Chondrocyte (in vitro differentiated cells): ENCODE measurements around the gene LTB4R2. TPM values are rescaled to one million over a fixed set of nuclear protein-coding genes. Genes with fewer than 3 reads are reported as not detected.

ENCODE experiments used
- DNase-seq: peaks from one replicate; pipeline ENCODE4 v3.0.0; 2021; ENCODE audit warnings: mixed read lengths, low spot score
- H3K27ac Mint-ChIP-seq: one replicate; pipeline ENCODE4 v1.8.0; 2021; ENCODE audit warnings: mild to moderate bottlenecking, moderate library complexity, mixed read lengths; ENCODE audit not compliant: unreplicated experiment
- H3K27me3 Mint-ChIP-seq: 2 replicates; pipeline ENCODE4 v1.8.0; 2021; ENCODE audit warnings: low read depth, mixed read lengths
- H3K36me3 Mint-ChIP-seq: 2 replicates; pipeline ENCODE4 v1.8.0; 2021; ENCODE audit warnings: low read depth, mixed read lengths
- H3K4me1 Mint-ChIP-seq: 2 replicates; pipeline ENCODE4 v1.8.0; 2021; ENCODE audit warnings: low read depth, mild to moderate bottlenecking, mixed read lengths
- H3K4me3 Mint-ChIP-seq: one replicate; pipeline ENCODE4 v1.8.0; 2021; ENCODE audit warnings: mild to moderate bottlenecking, moderate library complexity, mixed read lengths; ENCODE audit not compliant: unreplicated experiment
- H3K9me3 Mint-ChIP-seq: 2 replicates; pipeline ENCODE4 v1.8.0; 2021; ENCODE audit warnings: low read depth, mixed read lengths
- CTCF ChIP-seq: fragments of 200-600 bp; sonication (generic); IDR thresholded peaks from 2 replicates; pipeline ENCODE4 v1.5.0; 2021; ENCODE audit warnings: antibody characterized with exemption, mild to moderate bottlenecking, moderate library complexity
- total RNA-seq: library from RNA; stranded (reverse); gene quantifications from 3 replicates; pipeline ENCODE4 v1.2.1, GENCODE V29; 2021

The LTB4R2 gene
- total RNA-seq, 1 donor from 2014 or later: 9.1 TPM

DNA sequence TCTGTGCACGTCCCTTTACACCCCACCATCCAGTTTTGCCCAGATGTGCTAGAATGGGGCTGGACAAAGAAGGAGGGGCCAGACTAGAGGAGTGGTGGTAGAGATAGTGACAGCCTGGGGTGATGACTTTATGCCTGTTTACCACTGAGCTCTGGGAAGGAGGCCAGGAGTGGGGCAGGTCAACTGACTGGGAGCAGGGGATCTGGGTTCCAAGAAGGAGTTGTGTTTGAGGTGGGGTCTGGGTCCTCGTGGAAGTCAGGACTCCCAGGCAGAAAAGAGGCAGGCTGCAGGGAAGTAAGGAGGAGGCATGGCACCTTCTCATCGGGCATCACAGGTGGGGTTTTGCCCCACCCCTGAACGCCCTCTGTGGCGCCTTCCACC, 315 bp downstream of the LTB4R2 start:
- Mint-ChIP-seq H3K9me3 (no peaks in the 10 kb centered on the region), H3K4me3 (no peak overlapping the region), H3K27me3 (no peaks in the 10 kb centered on the region), H3K27ac (no peak overlapping the region), H3K36me3 (peaks cover 12% of the 10 kb centered on the region), H3K4me1 (peaks cover 6% of the 10 kb centered on the region)
- DNase-seq: no peak
- no peak for TF ChIP-seq CTCF

- Mint-ChIP-seq H3K27ac (no peak within 1 kb of the TSS), H3K4me1 (peaks cover 6% of the 10 kb centered on the region)
- DNase-seq: no peak
Observed at GRCh38 chr14:24310646-24311604, 985 bp downstream of the LTB4R2 start, which contains the start of gene LTB4R. LTB4R (plus strand) TSS chr14:24311502; CDS start chr14:24315652, 4,150 bp downstream.

GRCh38 chr14:24311837-24312615, 2.1 kb downstream of the LTB4R2 start:
- Mint-ChIP-seq H3K27ac (no peak overlapping the region), H3K4me1 (peaks cover 6% of the 10 kb centered on the region), H3K4me3 (no peak overlapping the region), H3K9me3 (no peaks in the 10 kb centered on the region), H3K27me3 (no peaks in the 10 kb centered on the region), H3K36me3 (peaks cover 4% of the 10 kb centered on the region)
- no peak for TF ChIP-seq CTCF
- DNase-seq: no peak

More at GRCh38 chr14:24310646-24311604, 985 bp downstream of the LTB4R2 start, which contains the start of gene LTB4R:
- TF ChIP-seq CTCF: no peak
- Mint-ChIP-seq H3K36me3 (peaks cover 8% of the 10 kb centered on the region), H3K9me3 (no peaks in the 10 kb centered on the region), H3K27me3 (no peaks in the 10 kb centered on the region), H3K4me3 (no peak within 1 kb of the TSS)

DNA sequence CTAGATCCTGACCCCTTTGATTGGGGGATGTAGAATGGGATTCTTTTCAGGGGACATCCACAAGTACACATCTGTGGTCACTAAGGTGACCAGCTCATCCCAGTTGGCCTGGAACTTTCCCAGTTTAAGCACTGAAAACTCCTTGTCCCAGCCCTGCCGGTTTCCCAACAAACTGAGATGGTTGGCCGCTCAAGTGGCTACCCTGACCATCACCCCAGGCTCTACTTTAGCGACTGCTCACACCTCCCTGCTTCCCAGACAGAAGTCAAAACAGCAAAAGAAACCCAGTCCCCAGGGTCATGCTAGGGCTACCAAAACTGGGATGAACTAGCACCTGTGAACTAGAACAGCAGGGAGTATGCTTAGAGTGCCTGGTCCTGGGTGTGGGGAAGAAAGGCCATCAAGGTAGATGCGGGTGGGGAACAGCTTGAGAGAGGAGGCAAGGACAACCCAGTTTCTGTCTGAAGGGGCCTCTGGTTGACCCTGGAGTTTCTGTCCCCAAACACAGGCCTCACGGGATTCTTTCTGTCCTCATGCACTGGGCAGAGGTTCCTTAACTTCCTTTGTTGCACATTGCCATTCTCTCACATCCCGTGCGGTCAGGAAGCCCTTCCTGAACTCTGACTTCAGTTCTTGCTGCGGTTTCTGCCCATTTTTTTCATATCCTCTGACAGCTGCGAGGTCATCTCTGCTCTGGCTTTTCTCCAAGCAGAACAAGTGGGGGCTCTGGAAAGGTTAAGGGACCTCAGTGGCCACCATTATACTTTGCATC, 3.0 kb downstream of the LTB4R2 start:
- no peaks in the 10 kb centered on the region for H3K27me3 Mint-ChIP-seq
- no peak overlapping the region for H3K4me3 Mint-ChIP-seq
- H3K4me1 Mint-ChIP-seq: peaks cover 9% of the 10 kb centered on the region
- H3K27ac Mint-ChIP-seq: no peak overlapping the region
- DNase-seq: no peak
- H3K36me3 Mint-ChIP-seq: peaks cover 4% of the 10 kb centered on the region
- H3K9me3 Mint-ChIP-seq: no peaks in the 10 kb centered on the region
- TF ChIP-seq CTCF: no peak

DNA sequence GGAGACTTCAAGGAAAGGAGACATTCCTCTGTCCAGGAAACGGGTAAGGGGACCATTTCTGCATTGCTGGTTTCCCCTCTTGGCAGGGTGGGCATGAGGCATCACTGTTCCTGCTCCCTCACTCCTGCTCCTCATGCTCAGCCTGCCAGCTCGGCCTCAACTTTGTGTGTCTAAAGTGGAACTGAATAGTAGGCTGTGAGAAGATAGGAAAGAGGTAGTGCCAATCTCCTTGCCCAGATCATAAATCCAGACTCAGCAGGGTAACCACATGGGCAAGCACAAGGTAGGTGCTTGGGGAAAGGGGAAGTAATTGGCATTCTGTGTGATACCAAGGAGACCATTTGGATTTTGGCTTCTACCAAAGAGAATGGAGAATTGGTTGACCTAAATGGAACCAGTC, 4.0 kb downstream of the LTB4R2 start:
- peaks cover 4% of the 10 kb centered on the region for H3K36me3 Mint-ChIP-seq
- H3K27me3 Mint-ChIP-seq: no peaks in the 10 kb centered on the region
- H3K27ac Mint-ChIP-seq: no peak overlapping the region
- H3K4me3 Mint-ChIP-seq: no peak overlapping the region
- DNase-seq: no peak
- no peaks in the 10 kb centered on the region for H3K9me3 Mint-ChIP-seq
- peaks cover 6% of the 10 kb centered on the region for H3K4me1 Mint-ChIP-seq
- no peak for TF ChIP-seq CTCF
